Measurements from ENCODE around the gene HLF. TPM values are rescaled to one million over a fixed set of nuclear protein-coding genes. Genes with fewer than 3 reads are reported as not detected.

Gene HLF
- total and polyA plus RNA-seq, 9 donors, result 28.0 to 106 (median 40.8) TPM

DNA sequence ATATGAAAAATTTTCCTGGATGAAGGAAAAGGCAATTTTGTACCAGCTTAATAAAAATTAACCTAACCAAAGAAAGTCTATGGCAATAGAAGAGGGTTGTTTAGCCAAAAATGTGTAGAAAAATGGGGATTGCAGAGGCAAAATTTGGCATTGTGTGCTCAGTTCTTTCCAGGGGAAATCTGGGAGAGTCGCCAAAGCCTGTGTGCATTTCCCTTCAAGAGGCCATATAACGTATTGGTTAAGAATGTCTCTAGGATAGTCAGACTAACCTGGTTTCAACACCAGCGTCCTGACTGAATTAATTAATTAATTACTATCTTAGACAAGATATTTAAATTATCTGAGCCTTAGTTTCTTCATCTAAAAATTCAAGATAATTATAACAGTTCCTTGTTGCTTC is 44.8 kb upstream of the HLF start:
- TF ChIP-seq, protein P1, sequence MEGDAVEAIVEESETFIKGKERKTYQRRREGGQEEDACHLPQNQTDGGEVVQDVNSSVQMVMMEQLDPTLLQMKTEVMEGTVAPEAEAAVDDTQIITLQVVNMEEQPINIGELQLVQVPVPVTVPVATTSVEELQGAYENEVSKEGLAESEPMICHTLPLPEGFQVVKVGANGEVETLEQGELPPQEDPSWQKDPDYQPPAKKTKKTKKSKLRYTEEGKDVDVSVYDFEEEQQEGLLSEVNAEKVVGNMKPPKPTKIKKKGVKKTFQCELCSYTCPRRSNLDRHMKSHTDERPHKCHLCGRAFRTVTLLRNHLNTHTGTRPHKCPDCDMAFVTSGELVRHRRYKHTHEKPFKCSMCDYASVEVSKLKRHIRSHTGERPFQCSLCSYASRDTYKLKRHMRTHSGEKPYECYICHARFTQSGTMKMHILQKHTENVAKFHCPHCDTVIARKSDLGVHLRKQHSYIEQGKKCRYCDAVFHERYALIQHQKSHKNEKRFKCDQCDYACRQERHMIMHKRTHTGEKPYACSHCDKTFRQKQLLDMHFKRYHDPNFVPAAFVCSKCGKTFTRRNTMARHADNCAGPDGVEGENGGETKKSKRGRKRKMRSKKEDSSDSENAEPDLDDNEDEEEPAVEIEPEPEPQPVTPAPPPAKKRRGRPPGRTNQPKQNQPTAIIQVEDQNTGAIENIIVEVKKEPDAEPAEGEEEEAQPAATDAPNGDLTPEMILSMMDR (IDR thresholded peaks at IDR 0.05), result no peak
- TF ChIP-seq POLR2A (IDR thresholded peaks at IDR 0.05) (no peak), EP300 (IDR thresholded peaks at IDR 0.05) (no peak)
- 23 to 28% (median 24%) methylated on average over 3 of the region's 3 CpGs for WGBS, 3 donors
- Histone ChIP-seq H3K27ac (no peak overlapping the region), H3K4me3 (no peak overlapping the region), H3K4me1 (ENCODE audit: insufficient read depth) (no peaks in the 10 kb centered on the region), H3K9me3 (no peaks in the 10 kb centered on the region), H3K27me3 (no peaks in the 10 kb centered on the region), H3K36me3 (no peaks in the 10 kb centered on the region)
- no peak for DNase-seq
- intact Hi-C loops (cut with DNase I), result no loop called here

DNA sequence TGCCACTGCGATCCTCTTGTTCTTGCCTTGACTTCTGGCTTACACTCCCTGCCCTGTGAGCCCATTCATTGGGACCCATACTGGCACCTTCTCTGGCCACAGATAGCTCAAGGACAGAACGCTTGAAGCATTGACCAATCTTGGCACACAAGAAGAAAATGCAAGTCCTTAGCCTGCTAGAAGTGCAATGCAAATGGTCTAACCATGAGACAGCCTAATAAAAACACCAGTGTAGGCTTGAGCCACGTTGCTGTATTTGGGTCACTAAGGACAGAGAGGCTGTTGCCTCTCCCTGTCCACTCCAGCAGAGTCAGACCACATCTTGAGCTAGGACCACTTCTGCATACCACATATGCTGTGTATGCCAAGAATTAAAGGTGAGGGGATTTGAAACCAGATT is 41.2 kb upstream of the HLF start:
- Histone ChIP-seq H3K36me3 (no peaks in the 10 kb centered on the region), H3K9me3 (no peaks in the 10 kb centered on the region), H3K4me3 (no peak overlapping the region), H3K4me1 (ENCODE audit: insufficient read depth) (no peaks in the 10 kb centered on the region), H3K27ac (no peak overlapping the region), H3K27me3 (no peaks in the 10 kb centered on the region)
- intact Hi-C loops (cut with DNase I), result no loop called here
- WGBS, 3 donors, result 76 to 81% (median 76%) methylated on average over 3 of the region's 3 CpGs
- no peak for DNase-seq
- TF ChIP-seq POLR2A (IDR thresholded peaks at IDR 0.05), result no peak
- TF ChIP-seq EP300 (IDR thresholded peaks at IDR 0.05), result no peak
- TF ChIP-seq, protein P1 (IDR thresholded peaks at IDR 0.05), result no peak

DNA sequence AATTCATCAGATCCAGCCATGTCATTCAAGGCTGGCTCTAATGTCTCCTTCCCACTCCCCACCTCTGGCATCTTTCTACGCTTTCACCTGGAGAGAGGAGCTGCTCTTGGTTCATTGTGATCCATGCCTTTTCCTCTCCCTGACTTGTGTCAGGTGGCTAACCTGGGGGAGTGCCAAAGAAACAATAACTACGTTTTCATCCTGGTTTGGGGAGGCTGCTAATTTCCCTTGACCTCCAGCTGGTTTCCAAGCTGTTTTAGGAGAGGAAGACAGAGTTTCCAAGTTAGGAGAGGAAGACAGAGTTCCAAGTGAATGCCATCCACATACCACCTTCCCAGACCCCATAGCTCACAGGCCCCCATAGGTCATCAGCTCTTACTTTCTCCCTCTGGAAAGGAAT is 40.0 kb upstream of the HLF start:
- Histone ChIP-seq H3K4me1 (ENCODE audit: insufficient read depth) (no peaks in the 10 kb centered on the region), H3K4me3 (no peak overlapping the region), H3K27me3 (no peaks in the 10 kb centered on the region), H3K9me3 (no peaks in the 10 kb centered on the region), H3K36me3 (no peaks in the 10 kb centered on the region), H3K27ac (no peak overlapping the region)
- TF ChIP-seq POLR2A (IDR thresholded peaks at IDR 0.05), result no peak
- TF ChIP-seq, protein P1 (IDR thresholded peaks at IDR 0.05), result no peak
- TF ChIP-seq EP300 (IDR thresholded peaks at IDR 0.05), result no peak
- 48 to 51% (median 49%) methylated on average over 2 of the region's 2 CpGs for WGBS, 3 donors
- intact Hi-C loops (cut with DNase I), result no loop called here
- no peak for DNase-seq

DNA sequence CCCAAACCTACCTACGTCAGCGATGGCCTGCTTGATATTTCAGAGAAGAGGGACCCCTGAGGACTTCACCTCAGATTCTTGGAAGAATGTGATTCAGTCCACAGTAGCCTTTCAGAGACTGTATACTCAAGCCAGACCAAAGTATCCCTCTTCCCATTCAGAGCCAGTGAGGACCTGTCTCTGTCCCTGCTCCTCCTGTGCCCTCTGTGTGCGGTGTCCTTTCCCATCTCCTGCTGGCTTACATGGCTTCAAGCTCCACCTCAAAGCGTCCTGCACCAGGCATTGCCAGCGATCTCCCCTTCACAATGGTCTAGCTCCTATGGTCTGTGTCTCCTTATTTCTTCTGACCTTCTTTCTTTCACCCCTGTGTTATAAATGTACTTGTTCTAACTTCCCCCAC is 39.5 kb upstream of the HLF start:
- intact Hi-C loops (cut with DNase I), result no loop called here
- Histone ChIP-seq H3K4me3 (no peak overlapping the region), H3K27me3 (no peaks in the 10 kb centered on the region), H3K36me3 (no peaks in the 10 kb centered on the region), H3K4me1 (ENCODE audit: insufficient read depth) (no peaks in the 10 kb centered on the region), H3K27ac (no peak overlapping the region), H3K9me3 (no peaks in the 10 kb centered on the region)
- no peak for TF ChIP-seq POLR2A (IDR thresholded peaks at IDR 0.05)
- TF ChIP-seq, protein P1 (IDR thresholded peaks at IDR 0.05), result no peak
- TF ChIP-seq EP300 (IDR thresholded peaks at IDR 0.05), result no peak
- WGBS, 3 donors, result 91 to 97% (median 93%) methylated on average over 5 of the region's 5 CpGs
- no peak for DNase-seq

All from ovary (tissue), 9 donors.